K562 (cell line): ENCODE data around the gene TM7SF2. TPM values are rescaled to one million over a fixed set of nuclear protein-coding genes. Genes with fewer than 3 reads are reported as not detected.
A peak's percentile ranks its signal among the peaks of the same experiment; 100 is the strongest.

Source experiments
- ATF2 ChIP-seq: sonication (generic); formaldehyde crosslinking; IDR thresholded peaks from 2 replicates; pipeline ENCODE4 v1.8.1; 2022; ENCODE audit warnings: missing genetic modification reagents
- ATF7 ChIP-seq: fragments of 450-650 bp; IDR thresholded peaks from 2 replicates; pipeline ENCODE4 v1.7.1; 2014; ENCODE audit warnings: mild to moderate bottlenecking, moderate library complexity
- CBX3 ChIP-seq, 2 experiments: IDR thresholded peaks; 1 replicate in 1 of 2; 2 replicates in 1 of 2; pipeline ENCODE4 v1.6.1; 2012; ENCODE audit warnings: inconsistent platforms in 2 of 2, low read length in 2 of 2, borderline replicate concordance in 1 of 2, control low read depth in 1 of 2
- DPF2 ChIP-seq: fragments of 450-650 bp; IDR thresholded peaks from 2 replicates; pipeline ENCODE4 v1.6.1; 2016
- FOSL1 ChIP-seq: fragments of 200-800 bp; sonication (Bioruptor generic); conservative IDR thresholded peaks from 2 replicates; pipeline ENCODE4 v1.6.1; 2016; ENCODE audit warnings: missing genetic modification characterization, missing compliant biosample characterization
- FOXJ2 ChIP-seq: fragments of 200-800 bp; sonication (Bioruptor generic); IDR thresholded peaks from 2 replicates; pipeline ENCODE4 v1.6.1; 2016; ENCODE audit warnings: missing genetic modification characterization, missing compliant biosample characterization
- HDAC2 ChIP-seq: fragments of 450-650 bp; IDR thresholded peaks from 2 replicates; pipeline ENCODE4 v1.6.1; 2016; ENCODE audit warnings: mild to moderate bottlenecking
- LARP7 ChIP-seq: fragments of 450-650 bp; IDR thresholded peaks from 2 replicates; pipeline ENCODE4 v1.6.1; 2016
- LCOR ChIP-seq: sonication (generic); formaldehyde crosslinking; IDR thresholded peaks from 2 replicates; pipeline ENCODE4 v1.8.0; 2022; ENCODE audit warnings: mild to moderate bottlenecking, missing genetic modification reagents
- MAZ ChIP-seq, 2 experiments: fragments of 450-650 bp in 1 of 2; sonication (generic) in 1 of 2; formaldehyde crosslinking; IDR thresholded peaks in 1 of 2; conservative IDR thresholded peaks in 1 of 2; 2 replicates each; pipeline versions ENCODE4 v1.4.0 to v1.5.0; 2020; ENCODE audit warnings: mild to moderate bottlenecking in 1 of 2, missing genetic modification reagents in 1 of 2
- NFE2 ChIP-seq: IDR thresholded peaks from 2 replicates; pipeline ENCODE4 v1.6.1; 2014; ENCODE audit warnings: antibody characterized with exemption, low read depth
- PCBP1 ChIP-seq: fragments of 200-400 bp; formaldehyde crosslinking; IDR thresholded peaks from 2 replicates; pipeline ENCODE4 v1.6.1; 2018; ENCODE audit warnings: mild to moderate bottlenecking, low read depth, low read length; ENCODE audit not compliant: poor library complexity, severe bottlenecking
- POLR2B ChIP-seq: fragments of 450-650 bp; IDR thresholded peaks from 2 replicates; pipeline ENCODE4 v1.6.1; 2018; ENCODE audit warnings: low read depth; ENCODE audit not compliant: partially characterized antibody
- POLR2G ChIP-seq: fragments of 200-400 bp; formaldehyde crosslinking; IDR thresholded peaks from 2 replicates; pipeline ENCODE4 v1.6.1; 2017; ENCODE audit warnings: low read depth, mild to moderate bottlenecking, antibody characterized with exemption, low read length, moderate library complexity
- SETDB1 ChIP-seq: IDR thresholded peaks from one replicate; pipeline ENCODE4 v1.6.1; 2012; ENCODE audit warnings: low read length, control low read depth, inconsistent platforms
- TAF1 ChIP-seq: IDR thresholded peaks from 2 replicates; pipeline ENCODE4 v1.6.1; 2011; ENCODE audit warnings: mild to moderate bottlenecking, low read length, moderate library complexity; ENCODE audit not compliant: insufficient read depth, control insufficient read depth, severe bottlenecking; ENCODE audit errors: extremely low read depth
- TFAP4 ChIP-seq: sonication (generic); formaldehyde crosslinking; IDR thresholded peaks from 2 replicates; pipeline ENCODE4 v1.8.0; 2022; ENCODE audit warnings: missing genetic modification reagents, mild to moderate bottlenecking, moderate library complexity, borderline replicate concordance
- YY1 ChIP-seq, 3 experiments: IDR thresholded peaks; 2 replicates each; pipeline ENCODE4 v1.6.1; 2011; ENCODE audit warnings: low read length in 2 of 3, mild to moderate bottlenecking in 2 of 3, moderate library complexity in 2 of 3, borderline replicate concordance in 1 of 3, control low read depth in 1 of 3, low read depth in 1 of 3; ENCODE audit not compliant: insufficient read depth in 3 of 3, insufficient replicate concordance in 2 of 3, control insufficient read depth in 1 of 3, insufficient read length in 1 of 3; ENCODE audit errors: extremely low read depth in 1 of 3
- ZBTB1 ChIP-seq: sonication (generic); formaldehyde crosslinking; IDR thresholded peaks from 2 replicates; pipeline ENCODE4 v1.8.1; 2023; ENCODE audit warnings: missing genetic modification reagents, low read depth, mild to moderate bottlenecking, borderline replicate concordance
- ZBTB26 ChIP-seq: fragments of 450-650 bp; formaldehyde crosslinking; IDR thresholded peaks from 2 replicates; pipeline ENCODE4 v1.4.0; 2022; ENCODE audit warnings: missing genetic modification characterization
- ZNF280B ChIP-seq: fragments of 250-450 bp; sonication (Bioruptor Pico); IDR thresholded peaks from 2 replicates; pipeline ENCODE4 v1.5.1; 2021; ENCODE audit warnings: mild to moderate bottlenecking
- ZNF589 ChIP-seq: fragments of 200-800 bp; sonication (Bioruptor generic); IDR thresholded peaks from 2 replicates; pipeline ENCODE4 v1.6.1; 2016; ENCODE audit warnings: low read depth, missing genetic modification characterization, missing compliant biosample characterization
- polyA plus RNA-seq, 8 experiments: library from polyadenylated mRNA; depleted of rRNA in 4 of 8; stranded (reverse) in 5 of 8; unstranded in 3 of 8; fragments of >200 nt; fragmentation: Nextera tagmentation in 2 of 8; fragmentation: Illumina TruSeq in 1 of 8; extraction: Ambion mirVana in 2 of 8; extraction: Trizol in 1 of 8; gene quantifications; 2 replicates each; pipeline versions ENCODE4 v1.2.1 to v1.2.3, GENCODE V29; 2011 to 2014; ENCODE audit warnings: inconsistent platforms in 1 of 8, missing spikeins in 1 of 8
- total RNA-seq, 7 experiments: library from RNA; depleted of rRNA in 6 of 7; stranded (reverse); fragments of >200 nt in 6 of 7; fragmentation: Illumina TruSeq in 2 of 7; extraction: Trizol in 2 of 7; gene quantifications; 2 replicates each; pipeline versions ENCODE4 v1.2.1 to v1.2.3, GENCODE V29; 2011 to 2021; ENCODE audit warnings: low replicate concordance in 1 of 7

TM7SF2 gene
- total and polyA plus RNA-seq, 9 of the 15 experiments (the other 6 are each of a cell fraction or from before 2014, with no cell fraction given): 1.2 to 22.0 (median 14.3) TPM

- peak in 1 of 3 experiments; percentile 42 for TF ChIP-seq YY1 (IDR thresholded peaks at IDR 0.05; ENCODE audit: borderline replicate concordance in 1 of 3, control insufficient read depth in 1 of 3, extremely low read depth in 1 of 3, insufficient read depth in 3 of 3, insufficient read length in 1 of 3, insufficient replicate concordance in 2 of 3, low read depth in 1 of 3, low read length in 2 of 3)
- TF ChIP-seq LCOR (CRISPR knock-in tag): no peak
- TF ChIP-seq ZBTB1: no peak
- peak; percentile 98 for TF ChIP-seq POLR2G
- no peak for TF ChIP-seq ZNF589 (CRISPR knock-in tag)
- TF ChIP-seq ZBTB26: peak; percentile 55; the same call in 1 of the 2 replicates
- TF ChIP-seq NFE2: no peak
- TF ChIP-seq ATF2 (CRISPR knock-in tag): no peak
- TF ChIP-seq HDAC2: peak; percentile 13; the same call in 1 of the 2 replicates
- no peak for TF ChIP-seq SETDB1
- peak; percentile 58; the same call in 1 of the 2 replicates for TF ChIP-seq TFAP4 (CRISPR knock-in tag)
- TF ChIP-seq LARP7: 0 out of 2 replicates have a peak, but pooled peaks have one; percentile 56
- no peak for TF ChIP-seq FOSL1 (tag)
- no peak for TF ChIP-seq CBX3 (IDR thresholded peaks at IDR 0.05; ENCODE audit: borderline replicate concordance in 1 of 2, low read length in 2 of 2)
- peak; percentile 58; the same call in 1 of the 2 replicates for TF ChIP-seq ZNF280B
- TF ChIP-seq PCBP1: peak; percentile 4
- TF ChIP-seq ATF7: peak; percentile 51
- no peak for TF ChIP-seq FOXJ2 (tag)
- TF ChIP-seq TAF1: peak; percentile 39
- peak; percentile 83 for TF ChIP-seq POLR2B
- peak in 1 of 2 experiments; percentile 4; a peak in 1 of 4 replicates for TF ChIP-seq MAZ (CRISPR knock-in tag; conservative IDR thresholded peaks at IDR 0.05 in 1 of 2, IDR thresholded peaks at IDR 0.05 in 1 of 2)
- TF ChIP-seq DPF2: 0 out of 2 replicates have a peak, but pooled peaks have one; percentile 29
Measured at GRCh38 chr11:65111744-65112545, at the start of gene TM7SF2 (continued).
